HUES6 (cell line): ENCODE data around the gene CCNB1IP1.
"Not testable (repeated sequence)": the region's sequence is repeated elsewhere in the genome, so short reads cannot be mapped to it uniquely, and the experiment has no call there.

Experiments used
- H3K27ac ChIP-seq: 2 replicates; pipeline ENCODE4 v1.7.0; 2013; ENCODE audit warnings: low read depth, mild to moderate bottlenecking, low read length, inconsistent platforms
- H3K27me3 ChIP-seq: 2 replicates; pipeline ENCODE4 v1.6.1; 2013; ENCODE audit warnings: low read length; ENCODE audit not compliant: control insufficient read depth, insufficient read depth
- H3K36me3 ChIP-seq: 2 replicates; pipeline ENCODE4 v1.6.1; 2013; ENCODE audit warnings: low read length; ENCODE audit not compliant: control insufficient read depth, insufficient read depth
- H3K4me1 ChIP-seq: 2 replicates; pipeline ENCODE4 v1.6.1; 2013; ENCODE audit warnings: low read length; ENCODE audit not compliant: control insufficient read depth, insufficient read depth
- H3K4me3 ChIP-seq: 2 replicates; pipeline ENCODE4 v1.5.1; 2013; ENCODE audit warnings: low read depth, low read length
- H3K9ac ChIP-seq: one replicate; pipeline ENCODE4 v1.6.1; 2013; ENCODE audit warnings: mild to moderate bottlenecking, low read length
- H3K9me3 ChIP-seq: 2 replicates; pipeline ENCODE4 v1.6.1; 2013; ENCODE audit warnings: low read depth, low read length; ENCODE audit not compliant: control insufficient read depth, insufficient read depth

CCNB1IP1 gene, protein sequence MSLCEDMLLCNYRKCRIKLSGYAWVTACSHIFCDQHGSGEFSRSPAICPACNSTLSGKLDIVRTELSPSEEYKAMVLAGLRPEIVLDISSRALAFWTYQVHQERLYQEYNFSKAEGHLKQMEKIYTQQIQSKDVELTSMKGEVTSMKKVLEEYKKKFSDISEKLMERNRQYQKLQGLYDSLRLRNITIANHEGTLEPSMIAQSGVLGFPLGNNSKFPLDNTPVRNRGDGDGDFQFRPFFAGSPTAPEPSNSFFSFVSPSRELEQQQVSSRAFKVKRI

GRCh38 chr14:20332788-20333493 is at the start of gene CCNB1IP1:
Gene CCNB1IP1, minus strand, starts transcription at chr14:20333279. Its CDS starts 16,756 bp downstream, at chr14:20316523.
- Histone ChIP-seq H3K27ac (peak within 1 kb of the TSS; percentile 89), H3K9ac (peak within 1 kb of the TSS; percentile 97), H3K4me3 (peak within 1 kb of the TSS; percentile 92), H3K9me3 (no peaks in the 10 kb centered on the region), H3K36me3 (peaks cover 32% of the 10 kb centered on the region), H3K27me3 (no peaks in the 10 kb centered on the region), H3K4me1 (peaks cover 8% of the 10 kb centered on the region; the same call in 1 of the 2 replicates)

GRCh38 chr14:20382526-20382925 is 49.4 kb upstream of the CCNB1IP1 start:
- Histone ChIP-seq H3K4me3 (no peak overlapping the region), H3K9me3 (no peaks in the 10 kb centered on the region), H3K27ac (no peak overlapping the region), H3K4me1 (no peaks in the 10 kb centered on the region; the same call in 1 of the 2 replicates), H3K27me3 (no peaks in the 10 kb centered on the region), H3K36me3 (peaks cover 94% of the 10 kb centered on the region), H3K9ac (no peak overlapping the region)

- H3K27ac ChIP-seq, result no peak overlapping the region
These were observed 48.3 kb upstream of the CCNB1IP1 start for GRCh38 chr14:20381341-20381740.

GRCh38 chr14:20380681-20381080 is 47.6 kb upstream of the CCNB1IP1 start:
- Histone ChIP-seq H3K4me3 (no peak overlapping the region), H3K27ac (no peak overlapping the region), H3K27me3 (no peaks in the 10 kb centered on the region), H3K9me3 (no peaks in the 10 kb centered on the region), H3K36me3 (peaks cover 97% of the 10 kb centered on the region), H3K4me1 (no peaks in the 10 kb centered on the region), H3K9ac (no peak overlapping the region)

More at GRCh38 chr14:20381341-20381740, 48.3 kb upstream of the CCNB1IP1 start:
- no peak overlapping the region for H3K9ac ChIP-seq
- H3K36me3 ChIP-seq, result peaks cover 97% of the 10 kb centered on the region
- no peak overlapping the region for H3K4me3 ChIP-seq
- no peaks in the 10 kb centered on the region for H3K27me3 ChIP-seq
- H3K4me1 ChIP-seq, result no peaks in the 10 kb centered on the region
- H3K9me3 ChIP-seq, result no peaks in the 10 kb centered on the region

GRCh38 chr14:20379743-20380142 is 46.7 kb upstream of the CCNB1IP1 start:
- Histone ChIP-seq H3K4me3 (no peak overlapping the region), H3K36me3 (peaks cover 96% of the 10 kb centered on the region), H3K9me3 (no peaks in the 10 kb centered on the region), H3K4me1 (no peaks in the 10 kb centered on the region), H3K27ac (no peak overlapping the region), H3K9ac (no peak overlapping the region), H3K27me3 (no peaks in the 10 kb centered on the region)

DNA sequence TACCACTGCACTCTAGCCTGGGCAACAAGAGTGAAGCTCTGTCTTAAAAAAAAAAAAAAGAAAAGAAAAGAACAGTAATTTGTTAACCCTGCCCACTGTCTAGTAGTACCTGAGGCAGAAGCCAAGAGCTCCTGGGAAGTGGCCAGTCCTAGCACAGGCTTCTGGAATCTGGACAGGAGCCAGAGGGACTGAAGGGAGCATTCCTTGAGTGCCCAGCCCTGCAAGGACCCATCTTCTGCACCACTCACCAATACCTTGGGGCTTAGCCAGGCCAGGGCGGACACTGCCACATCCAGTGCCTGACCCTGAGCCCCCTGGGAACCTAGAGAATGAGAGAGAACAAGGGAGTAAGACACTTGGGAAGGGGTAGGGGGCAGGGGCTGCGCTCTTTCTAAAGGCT is 44.1 kb upstream of the CCNB1IP1 start:
- peaks cover 95% of the 10 kb centered on the region for H3K36me3 ChIP-seq
- no peaks in the 10 kb centered on the region for H3K4me1 ChIP-seq
- H3K4me3 ChIP-seq, result no peak overlapping the region
- no peaks in the 10 kb centered on the region for H3K9me3 ChIP-seq
- no peak overlapping the region for H3K27ac ChIP-seq
- no peak overlapping the region for H3K9ac ChIP-seq
- H3K27me3 ChIP-seq, result no peaks in the 10 kb centered on the region

- Histone ChIP-seq H3K27ac (no peak overlapping the region), H3K9ac (no peak overlapping the region), H3K4me3 (no peak overlapping the region), H3K36me3 (peaks cover 95% of the 10 kb centered on the region), H3K4me1 (no peaks in the 10 kb centered on the region), H3K9me3 (no peaks in the 10 kb centered on the region), H3K27me3 (no peaks in the 10 kb centered on the region)
These were observed 43.1 kb upstream of the CCNB1IP1 start for GRCh38 chr14:20376071-20376588.

- Histone ChIP-seq H3K27me3 (no peaks in the 10 kb centered on the region), H3K36me3 (peaks cover 96% of the 10 kb centered on the region), H3K9ac (no peak overlapping the region), H3K4me3 (no peak overlapping the region), H3K9me3 (no peaks in the 10 kb centered on the region), H3K4me1 (no peaks in the 10 kb centered on the region), H3K27ac (no peak overlapping the region)
These were observed 42.4 kb upstream of the CCNB1IP1 start for GRCh38 chr14:20375471-20375870.

DNA sequence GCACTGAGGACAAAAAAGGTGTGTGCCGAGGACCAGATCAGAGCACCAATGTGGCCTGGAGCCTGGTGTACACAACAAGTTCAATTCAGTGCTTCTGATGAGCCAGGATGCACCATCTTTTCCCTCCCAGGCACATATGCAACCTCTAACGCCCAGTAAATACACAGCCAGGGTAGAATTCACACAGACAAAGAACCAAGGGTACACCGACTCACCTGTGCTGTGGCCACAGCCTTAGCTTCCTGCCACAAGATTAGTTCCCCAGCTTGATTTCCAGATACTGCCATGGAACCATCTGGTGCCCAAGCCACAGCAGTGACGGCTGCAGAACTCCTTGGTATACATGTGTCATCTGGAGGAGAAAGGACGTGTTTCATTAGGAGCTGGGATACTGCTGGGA is 39.7 kb upstream of the CCNB1IP1 start:
- Histone ChIP-seq H3K4me3 (no peak overlapping the region), H3K36me3 (peaks cover 91% of the 10 kb centered on the region), H3K4me1 (no peaks in the 10 kb centered on the region), H3K9me3 (no peaks in the 10 kb centered on the region), H3K9ac (peak overlapping the region; percentile 10), H3K27ac (no peak overlapping the region), H3K27me3 (no peaks in the 10 kb centered on the region)

DNA sequence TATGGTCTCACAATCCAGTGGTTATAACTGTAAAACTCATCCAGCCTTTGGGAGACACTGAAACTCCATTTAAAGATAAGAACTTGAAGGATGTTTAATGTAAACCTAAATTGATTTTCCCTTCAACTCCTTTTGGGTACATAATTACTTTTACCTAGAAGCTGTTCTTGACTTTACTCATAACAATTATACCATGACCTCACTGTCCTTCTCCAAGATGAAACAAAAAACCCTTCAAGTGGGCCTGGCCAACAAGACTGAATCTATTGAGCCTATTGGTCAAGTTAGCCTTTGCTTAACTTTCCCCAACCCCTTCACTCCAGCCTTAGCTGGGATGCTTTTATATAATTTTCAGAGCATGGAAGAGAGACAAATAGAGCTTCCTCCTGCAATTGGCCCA is 32.8 kb upstream of the CCNB1IP1 start:
- Histone ChIP-seq H3K27ac (no peak overlapping the region), H3K4me1 (no peaks in the 10 kb centered on the region), H3K9ac (no peak overlapping the region), H3K27me3 (no peaks in the 10 kb centered on the region), H3K9me3 (no peaks in the 10 kb centered on the region), H3K36me3 (peaks cover 53% of the 10 kb centered on the region), H3K4me3 (no peak overlapping the region)

DNA sequence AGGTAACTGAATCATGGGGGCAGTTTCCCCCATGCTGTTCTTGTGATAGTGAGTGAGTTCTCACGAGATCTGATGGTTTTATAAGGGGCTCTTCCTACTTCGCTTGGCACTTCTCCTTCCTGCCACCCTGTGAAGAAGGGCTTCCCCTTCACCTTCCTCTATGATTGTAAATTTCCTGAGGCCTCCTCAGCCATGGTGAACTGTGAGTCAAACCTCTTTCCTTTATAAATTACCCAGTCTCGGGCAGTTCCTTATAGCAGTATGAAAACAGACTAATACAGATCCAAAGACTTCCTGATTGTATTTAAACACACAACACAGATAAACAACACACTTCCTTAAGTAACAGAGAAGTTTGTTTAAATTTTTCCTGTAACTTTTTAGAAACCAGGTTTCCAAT is 25.4 kb upstream of the CCNB1IP1 start:
- H3K9me3 ChIP-seq, H3K4me1 ChIP-seq, H3K9ac ChIP-seq, H3K4me3 ChIP-seq, H3K27me3 ChIP-seq, H3K27ac ChIP-seq: not testable (repeated sequence)
- H3K36me3 ChIP-seq, result peaks cover 67% of the 10 kb centered on the region
